AG08396 (cell line): ENCODE data around the gene HMGN3.

Experiments used
- DNase-seq: peaks from one replicate; pipeline ENCODE4 v3.0.0; 2012; ENCODE audit warnings: low spot score, mixed read lengths

HMGN3 gene

GRCh38 chr6:79232696-79233462, 1.6 kb downstream of the HMGN3 start:
- DNase-seq, result no peak

GRCh38 chr6:79231666-79232065, 2.8 kb downstream of the HMGN3 start:
- no peak for DNase-seq

- no peak for DNase-seq
Observed at GRCh38 chr6:79231101-79231500, 3.4 kb downstream of the HMGN3 start.

- no peak for DNase-seq
Observed at GRCh38 chr6:79230149-79230548, 4.3 kb downstream of the HMGN3 start.

GRCh38 chr6:79227445-79227844, 7.0 kb downstream of the HMGN3 start:
- DNase-seq, result no peak

- DNase-seq, result no peak
Observed at GRCh38 chr6:79226660-79227059, 7.8 kb downstream of the HMGN3 start.

- DNase-seq, result no peak
Observed at GRCh38 chr6:79225717-79226599, 8.5 kb downstream of the HMGN3 start.

GRCh38 chr6:79223611-79224404, 10.7 kb downstream of the HMGN3 start:
- no peak for DNase-seq

- no peak for DNase-seq
Observed at GRCh38 chr6:79215213-79215824, 19.2 kb downstream of the HMGN3 start.

GRCh38 chr6:79212859-79213258, 21.6 kb downstream of the HMGN3 start:
- DNase-seq, result no peak

GRCh38 chr6:79208816-79209215, 25.7 kb downstream of the HMGN3 start:
- DNase-seq, result no peak

GRCh38 chr6:79203753-79204253, 30.7 kb downstream of the HMGN3 start:
- no peak for DNase-seq

GRCh38 chr6:79202556-79202955, 31.9 kb downstream of the HMGN3 start:
- no peak for DNase-seq

- no peak for DNase-seq
Observed at GRCh38 chr6:79201983-79202382, 32.5 kb downstream of the HMGN3 start.

GRCh38 chr6:79201143-79201542, 33.3 kb downstream of the HMGN3 start:
- no peak for DNase-seq

GRCh38 chr6:79196912-79197311, 37.6 kb downstream of the HMGN3 start:
- no peak for DNase-seq

- DNase-seq, result no peak
Observed at GRCh38 chr6:79193971-79194370, 40.5 kb downstream of the HMGN3 start.

- no peak for DNase-seq
Observed at GRCh38 chr6:79189760-79190350, 44.6 kb downstream of the HMGN3 start.

GRCh38 chr6:79188885-79189480, 45.5 kb downstream of the HMGN3 start:
- DNase-seq, result no peak

- DNase-seq, result no peak
Observed at GRCh38 chr6:79188107-79188506, 46.4 kb downstream of the HMGN3 start.

GRCh38 chr6:79186564-79186963, 47.9 kb downstream of the HMGN3 start:
- no peak for DNase-seq
